ENCODE data around the gene GCG.

Gene GCG

DNA sequence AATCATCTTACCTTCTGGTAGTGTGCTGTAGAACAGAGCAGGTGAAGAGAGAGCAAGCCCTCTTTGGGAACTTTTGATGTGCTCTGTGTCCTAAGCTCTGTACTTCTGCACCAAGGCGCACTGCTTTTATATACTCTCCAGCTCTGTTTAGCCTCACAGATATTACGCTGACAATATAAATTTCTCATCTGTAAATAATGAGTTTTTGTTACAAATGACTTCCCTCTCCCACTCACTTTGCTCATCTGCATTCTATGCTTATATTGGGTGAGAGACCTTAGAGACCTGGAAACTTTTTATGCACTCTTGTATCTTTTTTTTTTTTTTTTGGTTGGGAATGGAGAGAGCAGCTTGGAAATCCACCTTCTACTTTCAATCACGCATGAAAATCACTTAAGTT is at the start of gene GCG:
TSS of gene GCG (minus strand) at position 101 of the 400 bp plus-strand sequence. CDS start 3,069 bp downstream, outside the sequence.
- in situ Hi-C loops (cut with MboI; ENCODE audit: low sequenced_read_pairs) = loop anchor here (10.0 kb wide), 1 partner anchor 143 kb away; no protein-coding TSS in a partner anchor

DNA sequence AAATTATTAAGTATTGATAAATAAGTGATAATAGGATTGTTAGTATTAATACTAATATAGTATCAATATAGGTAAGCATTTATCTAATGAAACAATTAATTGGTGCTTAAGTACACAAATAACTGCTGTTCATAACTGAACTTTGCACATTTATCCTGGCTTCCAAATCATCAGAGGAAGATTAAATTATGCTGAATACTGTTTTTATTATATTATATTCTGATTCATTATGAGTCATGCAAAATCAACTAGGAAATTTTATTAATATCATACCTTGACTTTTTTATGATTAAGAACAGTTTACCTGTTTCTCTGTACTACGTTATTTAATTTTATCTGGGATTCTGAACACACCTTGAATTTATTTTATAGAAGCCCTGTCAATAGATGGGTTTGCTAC is 48.6 kb upstream of the GCG start:
- in situ Hi-C loops (cut with MboI; ENCODE audit: low sequenced_read_pairs) = no loop called here

DNA sequence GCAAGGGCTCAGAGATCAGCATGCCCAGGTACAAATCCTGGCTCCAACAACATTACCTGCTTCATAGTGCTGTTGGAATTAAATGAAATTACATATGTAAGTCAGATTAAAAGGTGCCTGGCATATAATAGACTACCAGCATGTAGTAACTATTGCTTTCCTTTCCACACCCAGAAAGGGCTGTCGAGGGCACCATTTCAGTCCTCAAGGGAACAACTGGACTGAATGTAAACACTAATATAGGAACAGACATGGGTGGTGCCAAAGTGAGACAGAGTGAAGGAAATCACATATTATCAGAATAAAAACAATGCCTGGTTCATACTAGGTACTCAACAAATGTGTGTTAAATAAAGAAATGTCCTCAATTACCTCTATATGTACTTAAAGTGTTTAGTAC is 47.9 kb upstream of the GCG start:
- in situ Hi-C loops (cut with MboI; ENCODE audit: low sequenced_read_pairs) = no loop called here

DNA sequence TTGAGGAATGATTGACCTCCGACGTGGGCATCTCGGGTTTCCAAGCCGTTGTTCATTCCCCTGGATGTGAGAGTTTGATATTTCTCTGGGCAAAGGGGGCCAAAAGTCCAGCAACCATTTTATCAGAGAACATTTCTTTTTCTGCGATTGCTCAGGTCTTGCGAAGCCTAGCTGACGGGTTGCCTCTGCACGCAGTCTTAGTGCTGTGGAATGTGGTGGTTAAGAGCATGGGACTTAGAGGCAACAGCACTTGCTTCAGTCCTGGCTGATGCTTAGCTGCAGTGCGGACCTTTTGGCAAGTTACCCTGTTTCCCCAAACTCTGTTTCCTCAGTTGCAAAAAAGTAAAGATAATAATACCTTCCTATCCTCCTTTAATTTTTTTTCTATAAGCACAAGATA is 46.2 kb upstream of the GCG start:
- in situ Hi-C loops (cut with MboI; ENCODE audit: low sequenced_read_pairs) = no loop called here

DNA sequence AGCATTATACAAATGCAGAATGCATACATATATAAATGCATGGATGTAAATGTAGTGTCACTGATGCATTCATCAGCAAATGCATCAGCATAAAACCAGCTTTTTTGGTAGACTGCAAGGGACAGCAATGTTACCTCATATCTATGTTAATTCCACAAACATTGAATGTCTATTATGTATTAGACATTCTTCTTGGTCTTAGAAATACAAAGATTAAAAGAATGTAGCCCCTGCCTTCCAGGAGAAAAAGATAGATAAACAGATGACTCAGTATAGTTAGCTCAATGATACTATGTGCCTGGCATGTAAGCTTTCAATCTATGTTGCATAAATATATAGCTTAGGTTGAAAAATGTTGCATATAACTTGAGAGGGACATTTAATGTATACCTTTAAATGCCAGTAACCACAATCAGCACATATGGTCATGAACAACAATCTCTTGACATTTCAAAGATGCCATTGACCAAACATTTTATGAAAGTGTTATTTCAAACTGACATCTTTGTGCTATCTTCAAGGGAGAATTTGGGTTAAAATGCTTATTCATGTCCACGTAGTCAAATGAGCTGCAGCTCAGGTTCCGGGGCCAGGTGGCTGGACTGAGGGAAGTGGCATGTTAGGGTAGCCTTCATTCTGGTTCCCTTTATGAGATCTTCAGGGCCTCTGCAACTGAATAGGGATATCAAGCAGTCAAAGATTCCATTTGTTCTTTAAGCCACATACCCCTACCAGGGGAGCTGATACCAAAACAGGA is 45.2 kb upstream of the GCG start:
- in situ Hi-C loops (cut with MboI; ENCODE audit: low sequenced_read_pairs) = no loop called here

DNA sequence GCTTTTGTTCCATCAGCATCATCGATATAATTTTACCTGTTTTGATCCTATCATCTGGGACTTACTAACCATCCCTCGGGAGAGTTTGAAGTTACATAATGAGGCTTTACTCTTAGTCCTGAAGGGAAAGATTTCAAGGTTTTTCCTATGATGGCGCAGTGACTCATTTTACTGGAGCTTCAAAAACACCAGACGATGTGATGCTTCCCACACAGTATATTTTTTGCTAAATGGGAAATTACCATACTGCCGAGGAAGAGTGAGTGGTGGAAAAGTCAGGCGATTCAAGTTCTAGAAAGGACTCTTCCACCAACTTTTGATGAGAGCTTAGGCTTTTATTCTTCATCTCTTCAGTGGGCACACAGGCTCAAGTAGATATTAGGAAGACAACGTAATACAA is 44.6 kb upstream of the GCG start:
- in situ Hi-C loops (cut with MboI; ENCODE audit: low sequenced_read_pairs) = no loop called here

DNA sequence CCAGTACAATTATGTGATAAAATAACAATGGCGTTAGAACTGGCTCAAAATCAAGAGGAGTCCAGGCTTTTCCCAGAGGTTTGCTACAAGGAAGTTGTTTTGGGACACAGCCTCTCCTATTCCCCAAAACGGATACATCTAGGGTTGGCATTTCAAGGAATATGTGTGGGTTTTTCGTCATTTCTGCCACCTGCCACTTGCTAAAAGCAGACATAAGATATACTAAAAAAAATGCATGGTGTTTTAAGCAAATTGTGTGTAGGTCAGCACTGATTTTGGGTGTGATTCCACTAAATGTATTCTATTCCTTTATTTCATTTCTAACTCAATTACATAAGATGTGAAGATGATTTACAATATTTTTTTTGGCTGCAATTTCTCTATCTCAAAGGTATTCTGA is 36.4 kb upstream of the GCG start:
- in situ Hi-C loops (cut with MboI; ENCODE audit: low sequenced_read_pairs) = no loop called here

DNA sequence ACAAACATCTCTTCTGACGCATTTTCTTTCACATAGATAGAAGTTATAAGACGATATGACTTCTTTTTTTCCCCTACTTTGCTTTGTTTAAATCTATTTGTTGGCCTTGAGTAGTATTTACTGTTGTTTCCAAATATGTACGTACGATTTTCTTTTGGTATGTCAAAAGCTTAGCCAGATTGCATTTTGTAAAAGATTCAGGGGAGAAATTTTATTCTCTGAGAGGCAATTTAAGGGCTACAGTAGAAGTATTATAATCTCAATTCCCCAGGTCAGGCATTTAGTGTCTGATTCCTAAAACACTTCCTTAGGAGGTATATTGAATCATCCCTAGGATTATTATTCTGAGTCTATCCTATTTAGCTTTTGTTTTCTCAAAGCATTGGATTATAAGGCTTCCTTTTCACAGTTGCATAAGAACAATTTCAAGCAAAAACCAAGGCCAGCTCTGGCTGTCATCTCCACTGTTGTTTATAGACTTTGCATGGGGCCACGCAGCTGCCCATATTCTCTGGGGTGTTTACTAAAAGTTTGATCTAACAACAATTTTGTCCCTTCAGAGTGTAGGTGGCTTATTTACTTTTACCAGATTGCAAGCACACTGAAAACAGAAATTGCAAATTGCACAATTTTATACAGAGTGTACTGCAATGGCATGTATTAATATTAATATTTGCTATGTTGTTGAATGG is 33.6 kb upstream of the GCG start:
- in situ Hi-C loops (cut with MboI; ENCODE audit: low sequenced_read_pairs) = no loop called here

DNA sequence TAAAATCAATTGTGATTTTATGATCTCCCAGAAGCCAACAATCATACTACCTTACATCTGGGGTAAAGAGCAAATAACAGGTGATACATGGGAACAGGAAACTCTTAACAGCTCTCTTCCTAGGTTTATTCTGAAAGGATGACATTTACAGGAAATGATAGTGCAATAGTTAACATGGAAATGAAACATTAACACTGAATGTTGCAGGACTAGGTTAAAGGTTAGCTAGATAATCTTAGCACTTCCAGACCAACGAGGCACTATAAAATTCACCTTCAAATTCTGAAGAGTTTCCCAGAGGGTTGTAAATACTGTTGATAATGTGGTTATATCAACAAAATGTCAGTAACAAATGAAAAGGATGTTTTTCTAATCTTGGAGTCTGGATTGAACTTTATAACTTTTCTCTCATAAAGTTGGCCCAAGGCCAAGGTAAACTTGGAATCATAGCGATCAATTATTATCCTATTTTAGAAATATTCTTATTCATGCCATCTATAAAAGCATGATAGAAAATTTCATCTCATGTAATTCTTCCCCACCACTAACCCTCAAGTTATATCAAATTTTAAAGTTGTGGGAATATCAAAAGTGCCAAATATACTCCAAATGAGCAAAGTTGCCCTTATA is 32.9 kb upstream of the GCG start:
- in situ Hi-C loops (cut with MboI; ENCODE audit: low sequenced_read_pairs) = no loop called here

DNA sequence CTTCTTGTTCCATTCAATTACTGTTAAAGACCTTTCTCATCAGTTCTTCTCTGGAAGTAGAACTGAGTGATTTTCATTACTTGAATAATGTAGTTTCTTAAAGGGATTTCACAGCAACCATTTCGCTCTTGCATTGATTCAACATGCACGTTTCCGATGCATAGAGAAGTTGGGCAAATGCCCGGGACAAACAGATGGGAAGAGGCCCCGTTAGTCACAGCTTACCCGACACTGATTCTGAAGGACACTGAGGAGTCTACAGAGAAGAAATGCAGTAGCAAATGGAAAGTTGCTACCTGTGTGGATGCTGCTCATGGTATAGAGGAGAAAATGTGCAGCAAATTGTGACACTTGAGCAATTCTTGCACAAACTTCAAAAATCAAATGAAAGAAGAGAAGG is 32.3 kb upstream of the GCG start:
- in situ Hi-C loops (cut with MboI; ENCODE audit: low sequenced_read_pairs) = no loop called here

DNA sequence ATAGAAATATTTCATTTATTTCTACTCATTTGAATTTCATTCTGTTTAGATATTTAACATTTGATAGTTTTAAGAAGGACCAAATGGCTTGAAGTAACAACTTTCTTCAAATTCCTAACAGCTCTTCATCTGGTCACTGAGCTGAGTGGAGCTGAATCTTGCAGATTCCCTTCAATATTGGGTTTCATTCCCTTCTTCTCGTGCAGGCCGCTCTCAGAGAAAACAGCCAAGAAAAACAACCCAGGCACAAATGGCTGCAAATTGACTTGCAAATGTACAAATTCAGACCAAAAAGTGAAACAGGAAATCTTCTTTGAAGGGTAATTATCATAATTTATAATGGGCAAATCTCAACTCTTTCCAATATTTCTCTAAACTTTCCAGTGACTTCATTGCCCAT is 30.3 kb upstream of the GCG start:
- in situ Hi-C loops (cut with MboI; ENCODE audit: low sequenced_read_pairs) = no loop called here

DNA sequence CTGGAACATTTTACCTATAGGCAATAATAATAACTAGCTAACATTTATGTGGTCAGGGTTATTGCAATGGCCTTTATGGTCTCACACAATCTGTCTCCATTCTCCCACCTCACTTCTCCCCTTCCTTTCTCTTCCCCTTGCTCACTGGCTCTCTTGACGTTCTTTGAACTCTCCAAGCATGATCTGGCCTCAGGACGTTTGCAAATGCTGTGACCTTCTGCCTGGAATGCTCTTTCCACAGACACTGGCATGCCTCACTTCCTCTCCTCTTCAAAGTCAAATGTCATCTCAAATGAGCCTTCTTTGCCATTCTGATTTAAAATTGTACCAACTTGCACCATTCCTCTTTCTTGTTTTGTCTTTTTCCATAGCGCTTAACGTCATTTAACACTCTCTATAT is 25.3 kb upstream of the GCG start:
- in situ Hi-C loops (cut with MboI; ENCODE audit: low sequenced_read_pairs) = no loop called here

DNA sequence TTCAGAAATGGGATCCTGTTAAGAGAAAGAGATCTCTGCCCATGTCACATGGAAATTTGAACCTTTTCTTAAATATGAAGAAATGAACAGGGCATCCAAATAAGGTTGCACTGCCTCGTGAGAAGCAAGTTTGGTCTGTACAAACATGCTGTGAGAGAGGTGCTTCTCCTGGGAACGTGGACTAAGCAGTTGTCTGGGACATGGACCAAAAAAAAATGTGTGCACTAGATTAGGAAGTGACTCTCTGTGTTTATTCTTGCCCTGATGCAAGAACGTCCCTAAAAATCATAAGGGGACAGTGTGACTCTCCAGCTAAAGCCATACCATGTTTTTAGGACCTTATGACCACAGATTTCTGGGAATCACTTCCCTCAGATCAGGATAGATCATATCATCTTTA is 23.7 kb upstream of the GCG start:
- in situ Hi-C loops (cut with MboI; ENCODE audit: low sequenced_read_pairs) = no loop called here

DNA sequence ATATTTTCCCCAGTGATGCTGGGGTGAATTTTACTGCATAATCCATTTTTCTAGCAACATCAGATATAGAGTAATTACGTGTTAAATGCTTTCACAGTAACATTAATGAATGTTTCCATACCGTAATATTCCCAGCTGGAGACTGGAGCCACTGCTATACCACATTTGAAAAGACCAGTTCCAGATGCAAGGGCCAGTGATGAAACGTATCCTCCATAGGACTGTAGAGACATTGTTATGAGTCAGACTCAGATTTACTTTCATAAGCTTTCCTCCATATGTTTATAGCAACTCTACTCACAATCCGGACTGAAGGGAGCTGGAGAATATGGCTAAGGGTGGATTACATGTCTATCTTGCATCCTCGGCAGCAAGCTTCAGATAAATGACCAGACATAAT is 22.7 kb upstream of the GCG start:
- in situ Hi-C loops (cut with MboI; ENCODE audit: low sequenced_read_pairs) = no loop called here

DNA sequence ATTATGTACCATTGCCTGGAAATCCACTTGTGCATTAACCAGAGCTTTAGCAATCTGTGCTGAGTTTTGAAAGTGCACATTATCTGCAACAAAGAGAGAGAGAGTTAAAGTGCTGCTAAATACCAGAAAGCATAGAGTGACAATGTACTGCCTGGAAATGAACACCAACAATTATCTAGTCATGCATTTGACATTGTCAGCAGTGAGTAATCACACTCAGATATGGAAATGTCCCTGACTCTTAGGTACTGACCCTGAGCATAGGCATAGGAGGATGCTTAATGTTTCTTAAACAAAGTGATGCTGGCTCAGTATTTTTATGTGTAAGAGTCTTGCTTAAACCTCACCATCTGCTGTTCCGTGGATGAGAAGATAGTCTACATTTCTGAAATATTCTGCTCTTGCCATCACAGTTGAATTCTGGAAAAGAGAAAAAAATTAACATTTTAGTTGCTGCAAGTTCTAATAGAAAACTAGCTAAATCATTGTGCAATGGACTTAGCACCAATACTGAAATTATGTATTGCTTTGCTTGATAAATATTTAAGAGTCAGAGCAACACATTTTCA is 20.8 kb upstream of the GCG start:
- in situ Hi-C loops (cut with MboI; ENCODE audit: low sequenced_read_pairs) = no loop called here

DNA sequence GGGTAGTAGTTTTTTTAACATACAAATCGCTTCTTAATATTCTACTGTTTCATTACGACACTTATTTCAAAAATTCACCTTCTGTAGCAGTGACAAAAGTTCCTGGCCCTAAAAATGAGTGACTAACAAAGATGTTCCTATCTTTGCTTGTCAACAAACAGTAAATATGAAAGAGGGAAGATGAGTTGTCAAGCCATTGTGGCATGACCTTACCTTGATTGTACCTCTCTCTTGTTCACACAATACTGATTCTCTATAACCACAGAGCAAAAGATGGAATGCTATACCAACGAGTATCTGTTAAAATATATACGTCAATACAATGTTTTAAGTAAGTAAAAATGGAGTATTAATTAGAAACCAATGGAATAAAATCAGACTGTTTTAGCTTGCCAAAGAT is 14.7 kb upstream of the GCG start:
- in situ Hi-C loops (cut with MboI; ENCODE audit: low sequenced_read_pairs) = no loop called here

DNA sequence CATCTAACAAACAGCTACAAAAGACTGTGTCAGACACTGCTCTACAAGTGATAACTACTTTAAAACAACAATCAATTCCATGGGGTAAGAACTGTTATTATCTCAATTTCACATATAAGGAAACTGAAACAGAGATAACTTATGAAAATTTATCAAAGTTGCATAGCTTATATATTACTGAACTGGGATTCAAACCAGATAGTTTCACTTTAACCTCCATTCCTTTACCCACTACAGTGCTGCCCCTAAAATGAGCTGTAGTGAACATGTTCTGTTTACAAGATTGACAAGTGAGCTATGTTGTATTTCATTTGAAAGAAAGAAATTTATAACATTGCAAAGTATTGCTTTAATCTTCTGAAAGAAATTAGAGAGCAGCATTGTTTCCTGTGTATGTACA is 14.1 kb upstream of the GCG start:
- in situ Hi-C loops (cut with MboI; ENCODE audit: low sequenced_read_pairs) = no loop called here

DNA sequence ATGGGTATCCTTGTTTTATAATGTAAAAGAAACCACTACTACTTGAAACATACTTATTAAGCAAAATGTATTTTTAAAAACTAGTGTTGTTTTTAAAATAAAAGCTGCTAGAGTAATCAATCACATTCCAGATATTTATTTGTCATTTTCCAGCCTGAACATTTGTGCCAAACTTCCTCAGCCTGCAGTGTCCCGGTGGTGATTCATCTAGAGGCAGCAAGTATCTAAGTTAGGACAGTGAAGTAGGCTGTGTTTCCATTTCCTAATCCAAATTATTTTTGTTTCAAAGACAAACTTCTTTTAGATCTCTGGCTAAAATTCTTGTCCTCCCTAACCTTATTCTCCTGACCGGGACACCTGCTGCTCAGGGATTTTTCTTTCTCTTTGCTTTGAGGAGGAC is 12.8 kb upstream of the GCG start:
- in situ Hi-C loops (cut with MboI; ENCODE audit: low sequenced_read_pairs) = no loop called here

DNA sequence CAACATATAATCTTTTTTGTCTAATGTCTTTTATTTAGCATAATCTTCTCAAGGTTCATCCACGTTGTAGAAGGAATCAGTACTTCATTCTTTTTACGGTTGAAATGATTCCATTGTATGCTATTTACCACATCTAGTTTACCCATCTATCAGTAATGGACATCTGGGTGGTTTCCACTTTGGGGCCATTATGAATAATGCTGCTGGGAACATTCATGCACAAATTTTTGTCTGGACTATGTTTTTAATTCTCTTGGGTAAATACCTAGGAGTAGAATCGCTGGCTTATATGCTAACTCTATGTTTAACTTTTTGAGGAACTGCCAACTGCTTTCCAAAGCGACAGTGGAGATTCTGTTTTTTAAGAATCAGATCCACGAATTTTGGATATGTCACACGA is 7.4 kb upstream of the GCG start:
- in situ Hi-C loops (cut with MboI; ENCODE audit: low sequenced_read_pairs) = loop anchor here (10.0 kb wide), 1 partner anchor 135 kb away; no protein-coding TSS in a partner anchor

DNA sequence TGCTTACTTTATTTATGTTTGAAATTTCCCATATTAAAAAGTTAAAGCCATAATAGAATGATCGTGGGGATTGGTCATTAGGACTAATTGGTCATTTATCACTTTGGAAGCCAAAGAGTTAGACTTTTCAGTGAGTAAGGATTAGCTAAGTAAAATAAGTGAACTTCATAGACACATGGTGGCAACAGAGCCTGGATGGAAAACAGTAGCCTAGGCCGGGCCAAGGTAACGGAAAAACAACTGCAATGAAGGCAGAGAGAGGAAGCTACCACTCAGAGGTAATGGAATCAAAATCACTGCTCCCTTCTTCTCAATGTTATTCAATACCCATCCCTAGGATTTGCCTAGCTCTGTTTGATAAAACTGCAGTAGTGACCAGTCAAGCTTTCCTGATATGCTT is 4.1 kb upstream of the GCG start:
- in situ Hi-C loops (cut with MboI; ENCODE audit: low sequenced_read_pairs) = loop anchor here (10.0 kb wide), 1 partner anchor 139 kb away; no protein-coding TSS in a partner anchor

DNA sequence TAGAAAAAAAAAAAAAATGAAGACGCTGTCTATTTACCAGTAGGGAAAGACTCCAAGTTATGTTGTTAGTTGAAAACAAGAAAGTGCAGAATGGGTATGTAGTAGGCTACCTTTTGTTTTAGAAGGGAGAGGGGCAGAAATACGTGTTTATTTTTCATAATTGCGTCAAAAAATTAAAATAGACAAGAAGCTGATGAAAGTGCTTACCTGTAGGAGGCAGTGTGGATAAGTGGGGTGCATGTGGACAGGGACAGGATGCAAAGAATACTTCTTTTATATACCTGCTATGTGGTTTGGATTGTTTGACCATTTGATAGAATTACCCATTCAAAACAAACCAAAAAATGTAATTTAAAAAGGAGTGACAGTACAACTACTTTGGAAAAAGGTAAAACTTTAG is 3.0 kb upstream of the GCG start:
- in situ Hi-C loops (cut with MboI; ENCODE audit: low sequenced_read_pairs) = loop anchor here (10.0 kb wide), 1 partner anchor 140 kb away; no protein-coding TSS in a partner anchor

All from HL-60/S4 treated with phorbol 12-myristate 13-acetate at 8.2 ng/mL for 4 days and 3 days (cell line).